Epithelial cell of proximal tubule (primary cell): ENCODE measurements around the gene MEGF11. TPM values are rescaled to one million over a fixed set of nuclear protein-coding genes. Genes with fewer than 3 reads are reported as not detected.

Experiments
- DNase-seq: peaks from one replicate; pipeline ENCODE4 v3.0.0-alpha.2; 2011; ENCODE audit warnings: low read depth
- H3K4me3 ChIP-seq: 2 replicates; pipeline ENCODE4 v1.5.1; 2011; ENCODE audit warnings: low read depth, mild to moderate bottlenecking, low read length
- total RNA-seq: library from RNA; depleted of rRNA; stranded (reverse); fragments of >200 nt; gene quantifications from 2 replicates; pipeline ENCODE4 v1.2.3, GENCODE V29; 2015
- TF ChIP-seq, protein P1 (sequence below): conservative IDR thresholded peaks from 2 replicates; pipeline ENCODE4 v1.5.1; 2012; ENCODE audit warnings: low read depth, mild to moderate bottlenecking, low read length

The MEGF11 gene
- total RNA-seq, 1 donor from 2014 or later, result 3.7 TPM

DNA sequence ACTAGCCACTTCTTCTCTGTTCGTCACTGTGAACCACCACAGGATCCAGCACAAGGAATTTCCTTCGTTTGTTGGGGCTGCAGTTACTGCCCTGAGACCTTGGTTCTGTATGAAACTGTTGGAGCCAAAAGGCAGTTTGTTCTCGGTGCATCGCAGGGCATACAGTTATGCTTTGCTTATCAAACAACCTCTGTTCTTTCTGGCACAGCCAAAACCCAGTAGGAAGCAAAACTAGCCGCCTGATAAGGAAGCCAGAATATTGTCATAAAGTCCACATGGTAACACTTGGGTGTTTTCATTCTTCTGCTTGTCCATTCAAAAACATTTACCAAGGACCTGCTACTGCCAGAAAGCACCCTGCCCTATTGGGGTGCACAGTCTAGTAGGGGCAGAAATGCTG is 268.2 kb downstream of the MEGF11 start:
- no peak overlapping the region for H3K4me3 ChIP-seq
- DNase-seq, result no peak
- TF ChIP-seq, protein P1, sequence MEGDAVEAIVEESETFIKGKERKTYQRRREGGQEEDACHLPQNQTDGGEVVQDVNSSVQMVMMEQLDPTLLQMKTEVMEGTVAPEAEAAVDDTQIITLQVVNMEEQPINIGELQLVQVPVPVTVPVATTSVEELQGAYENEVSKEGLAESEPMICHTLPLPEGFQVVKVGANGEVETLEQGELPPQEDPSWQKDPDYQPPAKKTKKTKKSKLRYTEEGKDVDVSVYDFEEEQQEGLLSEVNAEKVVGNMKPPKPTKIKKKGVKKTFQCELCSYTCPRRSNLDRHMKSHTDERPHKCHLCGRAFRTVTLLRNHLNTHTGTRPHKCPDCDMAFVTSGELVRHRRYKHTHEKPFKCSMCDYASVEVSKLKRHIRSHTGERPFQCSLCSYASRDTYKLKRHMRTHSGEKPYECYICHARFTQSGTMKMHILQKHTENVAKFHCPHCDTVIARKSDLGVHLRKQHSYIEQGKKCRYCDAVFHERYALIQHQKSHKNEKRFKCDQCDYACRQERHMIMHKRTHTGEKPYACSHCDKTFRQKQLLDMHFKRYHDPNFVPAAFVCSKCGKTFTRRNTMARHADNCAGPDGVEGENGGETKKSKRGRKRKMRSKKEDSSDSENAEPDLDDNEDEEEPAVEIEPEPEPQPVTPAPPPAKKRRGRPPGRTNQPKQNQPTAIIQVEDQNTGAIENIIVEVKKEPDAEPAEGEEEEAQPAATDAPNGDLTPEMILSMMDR, result no peak

DNA sequence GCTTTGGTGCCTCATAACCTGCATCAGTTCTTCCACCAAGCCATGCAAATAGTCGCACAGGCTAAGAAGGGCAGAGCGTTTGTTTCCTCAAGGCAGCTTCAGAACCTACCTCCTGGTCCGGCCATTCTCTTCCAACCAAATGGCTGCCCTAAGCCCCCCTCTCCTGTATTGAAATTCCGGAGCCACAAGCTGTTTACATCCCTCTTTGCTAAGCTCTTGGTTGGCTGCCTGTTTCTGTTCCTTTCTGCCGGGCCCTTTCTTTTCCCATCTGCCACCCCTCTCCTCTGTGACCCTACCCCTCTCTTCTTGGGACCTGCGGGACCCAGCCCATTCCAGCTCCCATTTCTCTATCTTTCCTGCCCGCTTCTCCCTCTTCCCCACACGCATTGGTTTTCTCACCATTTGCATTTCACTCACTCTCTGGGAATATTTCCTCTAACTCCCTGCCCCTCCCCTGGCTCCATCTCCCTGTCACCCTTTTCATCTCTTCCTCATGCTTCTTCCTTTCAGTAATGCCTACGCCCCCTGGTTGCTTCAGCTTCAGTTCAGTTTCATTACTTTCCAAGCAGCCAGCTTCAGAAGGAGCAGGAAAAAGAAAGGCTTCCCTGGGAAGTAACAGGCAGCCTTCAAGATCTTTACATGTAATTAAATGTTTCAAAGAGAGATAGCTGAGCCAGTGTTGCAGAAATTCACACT is 270.8 kb downstream of the MEGF11 start:
- TF ChIP-seq, protein P1, result no peak
- H3K4me3 ChIP-seq, result no peak overlapping the region
- no peak for DNase-seq

DNA sequence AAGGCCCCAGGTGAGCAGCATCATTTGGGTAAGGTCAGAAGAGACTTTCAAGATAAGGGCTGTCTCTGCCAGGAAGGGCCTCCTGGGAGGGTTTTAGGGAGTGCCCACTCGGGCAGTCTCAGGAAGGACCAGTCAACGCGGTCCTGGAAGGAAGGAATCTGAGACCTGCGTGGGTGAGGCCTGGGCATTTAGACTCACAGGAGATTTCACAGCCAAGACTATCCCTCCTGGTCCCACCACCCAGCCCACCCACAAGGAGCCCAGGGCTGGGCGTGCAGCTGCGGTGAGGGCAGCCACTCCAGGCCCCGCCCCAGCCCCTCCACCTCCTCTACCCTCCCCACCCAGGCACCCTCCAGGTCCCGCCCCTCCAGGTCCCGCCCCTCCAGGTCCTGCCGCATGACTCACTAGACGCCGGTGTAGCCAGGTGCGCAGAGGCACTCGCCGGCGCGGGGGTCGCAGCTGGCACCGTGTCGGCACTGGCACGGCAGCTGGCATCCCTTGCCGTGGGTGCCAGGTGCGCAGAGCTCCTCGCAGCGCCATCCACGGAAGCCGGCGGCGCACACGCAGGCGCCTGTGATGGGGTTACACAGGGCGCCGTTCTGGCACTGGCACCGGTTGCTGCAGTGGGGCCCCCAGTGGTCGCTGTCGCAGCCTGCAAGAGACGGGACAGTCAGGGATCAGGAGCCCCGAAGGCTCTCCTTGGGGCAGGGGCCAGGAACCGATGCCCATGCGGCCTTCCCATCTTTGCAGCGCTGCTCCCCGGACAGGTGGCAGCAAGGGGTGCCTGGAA is 271.5 kb downstream of the MEGF11 start:
- peak overlapping the region; percentile 23 for H3K4me3 ChIP-seq
- DNase-seq, result no peak

DNA sequence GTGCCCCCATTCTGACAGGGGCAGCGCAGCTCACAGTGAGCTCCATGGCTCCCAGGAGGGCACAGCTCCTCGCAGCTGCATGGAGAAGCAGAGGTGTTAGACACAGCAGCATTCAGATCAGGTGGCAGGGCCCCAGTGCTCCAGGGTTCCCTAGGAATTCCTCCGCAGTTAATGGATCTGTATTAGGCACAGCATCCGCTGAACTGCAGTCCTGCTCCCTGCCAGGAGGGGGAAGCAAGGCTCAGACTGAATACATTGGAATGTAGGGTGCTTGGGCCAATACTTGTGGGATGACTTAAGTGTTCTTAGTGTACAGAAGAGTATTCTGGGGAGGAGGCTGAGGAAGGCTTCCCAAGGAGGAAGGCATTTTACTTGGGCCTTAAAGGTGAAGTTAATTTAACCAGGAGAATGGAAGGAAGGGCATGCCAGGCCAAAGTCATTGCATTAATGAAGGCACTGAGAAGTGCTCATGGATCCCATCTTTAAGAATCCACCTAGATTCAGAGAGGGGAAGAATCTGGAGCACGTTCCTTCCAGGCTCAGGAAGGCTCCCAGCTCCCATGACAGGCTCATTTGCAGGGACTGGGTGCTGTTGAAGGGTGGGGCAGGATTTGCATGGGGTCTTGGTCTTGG is 272.6 kb downstream of the MEGF11 start:
- no peak overlapping the region for H3K4me3 ChIP-seq
- TF ChIP-seq, protein P1, result peak; percentile 86
- peak; percentile 48 for DNase-seq

More for the DNA sequence above, 271.5 kb downstream of the MEGF11 start:
- TF ChIP-seq, protein P1, result peak; percentile 25

DNA sequence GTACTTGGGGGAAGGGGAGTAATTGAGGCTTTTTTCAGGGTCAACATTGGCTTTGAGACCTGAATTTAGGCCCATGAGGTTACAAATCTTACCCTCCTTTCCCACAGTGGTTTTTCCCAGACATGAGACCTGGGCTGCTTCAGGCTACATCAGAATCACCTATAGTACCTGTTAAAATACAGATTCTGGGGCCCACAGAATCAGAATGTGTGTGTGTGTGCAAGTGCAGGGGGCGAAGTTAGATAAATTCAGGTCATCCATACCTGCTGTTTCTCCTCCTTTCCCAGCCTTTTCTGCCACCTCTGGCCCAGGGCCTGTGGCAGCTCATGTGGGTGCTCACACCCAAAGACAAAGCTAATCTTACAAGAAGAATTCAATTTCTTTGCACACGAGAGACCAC is 273.7 kb downstream of the MEGF11 start:
- TF ChIP-seq, protein P1, result no peak
- no peak for DNase-seq
- no peak overlapping the region for H3K4me3 ChIP-seq

DNA sequence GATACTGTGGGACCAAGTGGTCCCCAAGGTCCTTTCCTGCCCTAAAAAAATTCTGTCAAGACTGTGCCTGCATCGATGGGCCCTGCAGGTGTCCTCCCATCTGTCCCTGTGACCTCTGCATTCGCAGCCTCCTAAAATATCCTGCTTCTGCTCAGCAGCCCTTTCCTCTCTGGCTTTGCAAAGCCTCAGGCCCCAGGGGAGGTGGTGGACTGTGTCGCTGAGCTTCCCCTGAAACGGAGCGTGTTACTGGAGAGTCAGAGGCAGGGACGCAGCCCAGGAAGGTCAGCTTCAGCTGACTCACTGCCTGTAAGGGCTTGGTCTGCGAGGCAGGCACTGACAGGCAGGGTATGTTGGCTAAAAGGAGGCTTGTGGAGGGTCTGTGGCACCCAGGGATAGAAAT is 274.2 kb downstream of the MEGF11 start:
- TF ChIP-seq, protein P1, result no peak
- no peak for DNase-seq
- no peak overlapping the region for H3K4me3 ChIP-seq
